GM21717 (cell line): ENCODE results near the gene CORIN.

Source experiments
- ATAC-seq: cut with Tn5 transposase; IDR thresholded peaks from one replicate; pipeline ENCODE4 v1.9.1; 2021; ENCODE audit warnings: mild to moderate bottlenecking, moderate library complexity; ENCODE audit not compliant: unreplicated experiment

CORIN gene

DNA sequence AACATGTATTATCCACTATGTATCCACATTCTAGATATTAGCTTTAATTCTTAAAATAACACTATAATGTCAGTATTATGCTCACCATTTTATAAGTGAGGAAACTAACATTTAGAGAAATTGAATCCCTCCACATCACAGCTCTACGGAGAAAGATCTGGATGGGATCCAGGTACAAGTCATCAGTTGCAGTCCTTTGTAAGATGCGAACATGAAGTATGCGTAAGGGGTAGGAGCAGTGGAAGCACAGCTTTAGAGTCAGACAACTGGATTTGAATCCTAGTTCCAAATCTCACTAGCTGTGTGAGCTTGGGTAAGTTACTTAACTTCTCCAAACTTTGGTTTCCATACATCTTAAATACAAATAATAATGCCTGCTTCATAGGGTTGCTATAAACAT, 190.3 kb downstream of the CORIN start:
- ATAC-seq, result no peak

DNA sequence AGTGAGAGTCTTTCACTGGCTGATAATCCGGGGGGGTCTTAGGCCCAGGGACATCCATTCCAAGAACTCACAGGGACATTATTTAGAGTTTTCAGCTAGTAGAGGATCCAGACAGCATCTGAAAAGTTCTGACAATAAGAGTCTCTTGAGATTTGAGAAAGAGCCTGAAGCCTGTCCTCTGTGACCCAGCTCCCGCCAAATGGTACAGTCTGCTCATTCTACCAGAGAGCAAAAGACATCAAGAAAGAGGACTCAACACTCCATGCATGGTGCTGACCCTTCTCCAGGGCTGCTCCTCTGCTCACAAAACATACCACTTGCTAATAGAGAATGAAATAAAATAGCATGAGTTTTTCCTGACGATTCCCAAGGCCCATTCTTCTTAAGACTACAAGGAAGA, 190.8 kb downstream of the CORIN start:
- no peak for ATAC-seq

DNA sequence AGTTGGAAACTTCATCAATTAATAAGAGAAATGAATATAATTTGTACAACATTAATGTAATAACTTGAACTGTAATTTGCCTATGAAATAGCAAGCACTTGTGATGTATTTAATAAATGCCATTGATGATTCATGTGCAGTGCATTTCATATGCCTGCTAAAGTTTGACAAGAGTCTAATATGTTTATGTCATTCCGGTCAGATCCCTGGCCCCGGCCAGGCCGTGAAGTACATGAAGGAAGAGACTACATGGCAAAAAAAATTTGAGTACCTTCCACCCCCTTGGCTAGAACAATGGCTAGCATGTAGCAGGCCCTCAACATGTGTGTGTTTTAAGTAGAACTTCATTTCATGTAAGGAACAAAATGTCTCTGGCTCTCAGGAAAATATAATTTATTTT, 191.5 kb downstream of the CORIN start:
- ATAC-seq, result no peak

DNA sequence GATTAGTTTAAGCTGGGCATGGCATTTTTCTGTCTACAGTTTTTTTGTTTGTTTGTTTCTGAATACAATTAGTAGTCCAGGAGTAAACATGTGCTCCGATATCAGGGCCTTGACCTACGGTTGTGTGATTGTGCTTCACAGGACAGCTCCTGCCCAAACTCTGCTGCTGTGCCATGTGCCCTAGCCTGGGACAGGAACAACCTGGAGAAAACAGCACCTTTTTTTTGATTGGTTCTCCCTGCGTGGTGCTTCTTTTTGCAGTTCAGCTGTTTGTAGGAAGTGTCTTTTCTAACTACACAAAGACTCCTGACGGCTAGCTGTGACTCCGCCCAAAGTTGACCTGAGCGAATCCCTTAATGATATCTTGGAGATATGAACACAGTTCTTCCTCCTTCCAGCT, 194.0 kb downstream of the CORIN start:
- no peak for ATAC-seq

DNA sequence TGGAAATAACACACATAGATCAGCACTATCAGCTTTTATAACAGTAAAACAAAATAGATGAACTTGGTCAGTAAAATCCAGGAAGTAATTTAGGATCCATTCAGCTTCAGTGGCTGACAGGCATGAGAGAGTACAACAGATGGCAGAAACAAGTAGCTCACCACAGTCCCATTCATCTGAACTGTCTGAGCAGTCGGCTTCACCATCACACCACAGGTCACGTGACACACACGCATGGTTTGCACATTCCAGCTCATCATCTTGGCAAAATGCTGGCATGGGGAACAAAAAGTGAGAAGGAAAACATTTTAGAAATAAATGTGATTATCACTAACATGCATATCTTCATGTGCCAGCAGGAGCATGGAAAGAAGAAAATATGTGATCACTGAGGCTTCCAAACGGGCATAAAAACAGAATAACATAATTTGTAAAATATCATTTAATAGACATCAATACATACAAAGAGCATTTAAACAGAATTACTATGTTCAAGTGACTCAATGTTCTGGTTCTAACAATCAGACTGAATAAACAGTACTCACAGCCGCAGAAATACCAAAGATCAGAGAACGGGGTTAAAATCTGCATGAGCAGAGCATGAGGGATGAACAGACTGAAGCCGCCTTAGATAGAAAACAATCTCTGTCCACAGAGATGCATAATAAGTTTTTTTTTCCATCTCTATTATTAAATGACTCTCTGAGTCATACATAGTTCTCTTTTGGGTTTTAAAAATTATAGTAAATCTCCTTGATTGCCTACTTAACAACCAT, 194.7 kb downstream of the CORIN start:
- ATAC-seq, result no peak

DNA sequence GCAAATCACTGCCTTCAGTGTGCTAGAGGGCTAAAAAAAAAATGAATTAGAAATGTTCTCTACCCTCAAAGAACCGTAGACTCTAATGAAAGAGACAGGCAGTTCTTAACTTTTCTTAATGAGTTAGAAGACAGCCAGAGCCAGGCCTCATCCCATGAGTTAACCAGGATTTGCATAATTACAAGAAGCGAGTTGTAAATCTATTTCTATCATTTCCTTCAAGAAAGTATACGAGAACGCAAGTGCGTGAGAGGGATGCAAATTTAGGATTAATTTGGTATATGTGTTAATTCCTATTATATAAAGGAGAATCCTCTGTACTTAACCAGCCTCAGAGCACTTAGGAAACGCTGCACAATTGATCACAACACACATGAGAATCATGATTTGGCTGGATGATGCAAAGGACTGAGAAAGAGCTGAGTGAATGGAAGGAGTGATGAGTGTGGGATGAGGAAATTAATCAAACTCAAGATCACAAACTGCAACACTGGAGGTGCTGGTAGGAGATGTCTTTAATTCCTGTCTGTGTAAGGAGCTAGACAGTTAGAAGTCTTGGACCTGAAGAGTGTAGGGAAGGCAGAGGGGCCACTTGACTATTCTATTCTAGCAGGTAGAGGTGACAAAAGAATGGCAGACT, 195.6 kb downstream of the CORIN start:
- ATAC-seq, result no peak

DNA sequence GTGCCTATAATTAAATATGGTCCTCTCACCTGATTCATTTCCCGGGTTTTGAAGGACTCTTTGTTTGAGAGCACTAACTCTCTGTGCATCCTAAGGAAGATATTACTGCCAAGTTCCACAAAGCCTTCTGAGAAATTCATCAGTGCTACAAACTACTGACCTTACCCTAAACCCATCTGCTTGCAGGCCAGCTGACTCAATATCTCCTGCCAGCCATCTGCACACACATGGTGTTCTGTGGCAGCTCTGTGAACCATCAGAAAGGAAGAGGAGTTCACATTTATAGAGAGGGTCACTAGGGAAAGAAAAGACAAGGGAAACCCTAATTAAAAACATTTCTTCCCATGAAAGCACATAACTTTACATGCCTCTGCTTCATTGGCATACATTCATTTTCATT, 196.1 kb downstream of the CORIN start:
- ATAC-seq, result no peak

DNA sequence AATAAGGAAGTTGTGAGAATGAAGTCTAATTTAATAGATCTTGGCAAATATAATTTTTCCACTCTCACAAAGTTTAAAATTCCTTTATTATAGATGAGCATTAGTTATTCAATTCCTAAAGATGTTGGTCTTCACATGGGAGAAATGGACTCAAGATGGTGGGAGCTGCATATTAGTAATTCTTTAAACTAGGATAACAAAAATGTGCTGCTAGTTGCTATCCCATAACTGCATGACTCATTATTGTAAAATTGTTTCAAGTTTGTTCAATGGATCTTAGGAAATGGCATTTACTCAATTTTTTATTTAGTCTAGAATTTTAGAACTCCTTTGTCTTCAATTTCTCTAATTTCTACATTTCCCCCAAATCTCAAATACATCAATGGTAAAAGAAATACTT, 197.0 kb downstream of the CORIN start:
- no peak for ATAC-seq

DNA sequence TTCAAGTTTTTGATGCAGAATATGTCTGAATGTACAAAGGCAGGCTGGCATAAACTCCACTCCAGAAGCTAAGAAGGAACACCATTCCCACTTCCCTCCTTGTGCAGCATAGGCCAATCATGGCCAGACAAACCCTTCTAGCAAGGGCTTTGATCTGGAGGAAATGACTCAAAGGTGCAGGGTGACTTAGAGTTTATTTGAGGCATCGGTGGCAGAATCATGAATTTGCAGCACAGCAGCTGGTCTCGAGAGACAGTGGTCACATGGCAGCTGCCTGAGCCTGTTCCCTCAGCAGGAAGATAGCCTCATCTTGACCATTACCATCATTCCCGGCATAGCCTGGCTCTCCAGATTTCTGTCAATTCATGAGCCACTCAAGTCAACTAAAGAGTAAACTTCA, 198.3 kb downstream of the CORIN start:
- no peak for ATAC-seq

DNA sequence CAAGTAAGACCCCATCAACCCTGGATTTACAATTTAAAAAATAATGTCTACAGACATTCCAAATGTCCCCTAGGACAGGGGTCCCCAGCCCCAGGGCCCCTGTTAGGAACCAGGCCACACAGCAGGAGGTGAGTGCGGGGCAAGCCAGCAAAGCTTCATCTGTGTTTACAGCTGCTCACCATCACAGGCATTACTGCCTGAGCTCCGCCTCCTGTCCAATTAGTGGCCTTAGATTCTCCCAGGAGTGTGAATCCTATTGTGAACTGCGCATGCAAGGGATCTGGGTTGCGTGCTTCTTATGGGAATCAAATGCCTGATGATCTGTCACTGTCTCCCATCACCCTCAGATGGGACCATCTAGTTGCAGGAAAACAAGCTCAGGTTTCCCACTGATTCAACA, 206.7 kb downstream of the CORIN start:
- no peak for ATAC-seq

DNA sequence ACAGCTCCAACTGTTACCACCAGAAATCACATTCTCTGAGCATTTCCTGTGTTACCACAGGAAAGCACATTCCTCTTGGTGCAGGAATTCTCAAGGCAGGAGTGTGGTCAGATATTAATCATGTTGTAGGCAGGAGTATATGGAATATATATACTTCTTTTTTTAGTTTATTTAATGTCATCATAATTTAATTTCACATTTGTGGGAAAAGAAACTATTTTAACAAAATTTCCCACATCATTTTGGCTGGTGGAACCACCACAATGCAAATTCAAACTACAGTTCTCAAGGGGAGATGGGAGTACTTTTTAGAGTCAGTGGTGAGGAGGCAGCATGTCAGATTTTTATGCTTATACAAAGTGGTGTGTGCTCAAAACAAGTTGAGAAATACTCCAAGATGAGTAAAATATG, 213.8 kb downstream of the CORIN start:
- ATAC-seq, result no peak

DNA sequence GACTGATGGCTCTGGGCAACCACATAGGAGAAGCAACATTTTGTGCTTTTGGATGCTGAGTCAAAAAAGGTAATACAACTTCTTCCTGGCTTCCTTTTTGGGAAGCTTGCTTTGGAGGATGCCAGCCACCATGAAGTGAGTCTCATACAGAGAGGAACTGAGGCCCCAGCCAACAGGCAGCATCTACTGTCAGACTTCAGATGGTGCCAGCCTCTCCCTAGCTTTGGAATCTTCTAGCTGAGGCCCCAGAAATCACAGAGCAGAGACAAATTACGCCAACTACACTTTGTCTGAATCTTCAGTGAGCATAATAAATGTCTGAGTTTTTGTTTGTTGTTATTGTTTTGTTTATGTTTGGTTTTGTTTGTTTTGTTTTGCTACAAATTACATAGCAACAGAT, 216.7 kb downstream of the CORIN start:
- no peak for ATAC-seq

DNA sequence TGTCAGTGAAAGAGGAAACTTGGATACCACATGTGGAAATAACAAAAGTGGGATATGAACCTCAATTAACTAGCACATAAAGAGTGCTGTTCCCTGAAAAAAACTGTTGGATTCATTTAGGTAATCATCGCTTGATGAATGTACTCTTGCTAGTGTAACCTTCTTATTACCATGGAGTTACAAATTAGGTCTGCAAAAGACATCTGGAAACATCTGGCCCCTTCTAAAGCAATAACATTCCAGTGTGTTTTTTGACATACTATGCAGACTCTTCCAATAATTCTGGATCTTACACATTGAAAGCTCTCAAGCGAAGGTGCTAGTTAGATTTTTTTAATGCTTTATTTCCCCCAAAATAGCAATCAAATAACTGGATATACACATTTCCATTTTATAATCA, 218.2 kb downstream of the CORIN start:
- no peak for ATAC-seq

DNA sequence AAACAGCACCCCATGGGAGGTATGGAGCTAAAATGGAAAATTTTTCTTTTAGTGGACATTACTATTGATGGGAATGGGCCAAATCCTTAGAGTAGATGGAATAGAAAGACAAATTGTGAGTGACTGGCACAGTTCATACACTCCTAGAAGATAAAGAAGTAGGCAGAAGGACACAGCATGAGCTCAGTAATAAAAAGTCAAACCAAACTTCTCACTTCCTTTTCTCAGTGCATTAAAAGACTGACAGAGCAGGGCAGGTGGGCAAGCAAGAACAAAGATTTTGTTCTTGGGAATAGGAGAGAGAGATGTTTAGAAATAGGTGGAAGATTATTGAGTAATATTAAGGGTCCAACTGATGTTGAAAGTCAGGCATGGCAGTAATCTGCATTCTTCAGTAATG, 220.3 kb downstream of the CORIN start:
- ATAC-seq, result peak; percentile 59

DNA sequence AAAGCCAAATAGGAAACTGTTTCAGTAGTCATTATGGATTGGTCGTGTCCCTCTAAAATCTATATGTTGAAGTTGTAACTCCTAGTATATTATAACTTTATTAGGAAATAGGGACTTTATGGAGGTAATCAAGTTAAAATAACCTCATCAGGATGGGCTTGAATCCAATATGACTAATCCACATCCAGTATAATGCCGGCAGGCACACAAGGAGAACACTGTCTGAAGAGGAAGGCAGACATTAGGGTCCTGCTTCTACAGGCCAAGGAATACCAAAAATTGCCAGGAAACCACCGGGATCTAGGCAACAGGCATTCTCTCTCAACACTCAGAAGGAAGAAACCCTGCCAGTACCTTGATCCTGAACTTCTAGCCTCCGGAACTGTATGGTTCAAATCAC, 222.5 kb downstream of the CORIN start:
- no peak for ATAC-seq

DNA sequence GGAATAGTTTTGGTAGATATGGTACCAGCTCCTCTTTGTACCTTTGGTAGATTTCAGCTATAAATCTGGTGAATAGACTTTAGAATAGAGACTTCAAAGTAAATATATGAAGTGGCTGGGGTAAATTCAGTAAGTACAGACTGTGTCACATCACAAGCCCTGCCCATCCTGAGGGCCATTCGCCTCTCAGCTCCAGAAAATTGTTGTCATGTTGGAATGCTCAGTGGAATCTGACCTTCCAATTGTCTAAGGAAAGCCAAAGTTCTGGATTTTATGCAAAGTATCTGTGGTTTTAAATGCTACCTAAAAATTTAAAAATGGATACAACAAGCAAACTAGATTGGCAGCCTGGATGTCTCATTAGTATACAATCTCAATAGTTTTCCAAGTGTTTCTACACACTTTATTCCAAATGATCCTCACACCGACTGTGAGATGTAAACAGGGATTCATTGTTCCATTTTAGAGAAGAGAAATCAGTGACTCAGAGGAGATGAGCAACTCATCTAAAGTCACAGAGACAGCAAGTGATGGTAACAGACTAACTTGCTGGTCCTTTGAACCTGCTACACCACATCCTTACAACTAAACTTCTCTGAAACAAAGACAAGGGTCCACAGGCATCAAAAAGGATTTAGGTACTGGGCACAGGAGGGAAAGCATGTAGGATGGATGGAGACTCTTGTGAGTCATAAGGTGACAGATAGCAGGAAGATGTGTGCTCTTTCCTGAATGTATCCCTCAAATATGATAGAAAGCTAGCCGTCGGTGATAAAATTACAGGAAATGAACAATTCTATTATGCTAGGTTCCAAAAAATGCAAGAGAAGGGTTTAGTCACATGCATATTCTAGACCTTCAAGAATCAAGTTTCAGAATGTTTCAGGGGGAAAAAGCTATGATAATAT, 225.5 kb downstream of the CORIN start:
- ATAC-seq, result no peak

DNA sequence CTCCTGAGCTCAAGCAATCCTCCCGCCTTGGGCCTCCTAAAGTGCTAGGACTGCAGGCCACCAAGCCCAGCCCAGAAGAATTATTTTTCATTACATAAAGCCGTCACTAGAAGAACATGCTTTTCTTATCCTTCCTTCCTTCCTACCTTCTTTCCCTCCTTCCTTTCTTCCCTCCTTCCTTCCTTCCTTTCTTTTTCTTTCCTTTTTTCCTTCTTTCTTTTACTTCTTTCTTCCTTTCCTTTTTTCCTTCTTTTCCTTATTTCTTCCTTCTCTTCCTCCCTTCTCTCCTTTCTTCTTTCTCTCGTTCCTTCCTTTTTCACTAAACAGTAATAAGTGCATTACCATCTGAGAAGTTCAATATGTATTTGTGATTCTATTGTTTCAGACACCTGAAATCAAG, 231.4 kb downstream of the CORIN start:
- ATAC-seq, result no peak

DNA sequence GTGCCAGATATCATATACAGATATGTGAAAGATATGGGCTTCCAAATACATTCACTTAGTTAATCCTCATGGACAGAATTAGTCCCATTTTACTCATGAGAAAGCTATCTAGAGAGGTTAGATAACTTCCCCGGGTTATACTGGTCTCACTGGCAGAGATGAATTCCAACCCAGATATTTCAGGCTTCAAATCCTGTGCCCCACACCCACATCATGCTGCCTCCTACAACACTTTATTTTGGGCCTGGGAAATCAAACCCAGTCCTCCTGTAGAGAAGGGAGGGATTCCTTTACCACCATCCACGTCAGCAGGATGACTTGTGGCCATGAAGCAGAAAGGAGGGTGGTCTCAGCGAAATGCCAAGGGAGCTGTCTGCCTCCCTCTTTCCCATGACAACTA, 239.0 kb downstream of the CORIN start:
- ATAC-seq, result no peak

DNA sequence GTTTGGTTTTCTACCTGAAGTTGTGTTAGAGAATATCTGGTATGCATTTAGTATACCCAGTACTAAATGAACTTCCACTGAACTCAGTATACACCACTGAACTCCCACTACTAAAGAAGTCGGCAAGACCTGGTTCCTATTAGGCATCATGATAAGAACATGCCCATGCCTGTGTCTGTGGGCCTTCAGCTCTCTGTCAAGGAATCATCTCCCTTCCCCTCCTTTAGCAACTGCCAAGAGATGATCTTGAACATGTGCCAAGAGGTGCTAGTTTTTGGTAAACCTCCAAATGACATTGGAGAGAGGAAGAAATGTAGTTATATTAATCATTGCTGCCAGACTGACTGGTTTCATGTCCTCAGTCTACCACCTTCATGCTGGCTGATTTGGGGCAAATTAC, 239.5 kb downstream of the CORIN start:
- ATAC-seq, result no peak

DNA sequence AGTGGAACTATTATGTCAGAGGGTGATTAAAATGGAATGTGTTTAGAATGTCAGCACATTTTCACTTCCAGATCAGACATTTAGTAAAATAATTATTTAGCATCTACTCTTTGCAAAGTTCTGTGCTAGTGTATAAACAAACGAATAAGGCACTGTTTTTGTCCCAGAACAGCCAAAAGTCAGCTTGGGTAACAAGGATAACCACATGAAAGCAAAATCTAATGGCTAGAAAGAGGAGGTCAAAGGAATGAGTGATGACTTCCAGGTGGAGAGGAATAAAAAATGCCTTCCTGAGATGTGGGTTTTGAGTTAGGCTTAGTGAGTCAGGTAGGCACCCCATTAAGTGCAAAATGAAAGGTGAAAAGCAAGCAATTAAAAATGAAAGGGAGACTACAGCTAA, 240.2 kb downstream of the CORIN start:
- no peak for ATAC-seq

DNA sequence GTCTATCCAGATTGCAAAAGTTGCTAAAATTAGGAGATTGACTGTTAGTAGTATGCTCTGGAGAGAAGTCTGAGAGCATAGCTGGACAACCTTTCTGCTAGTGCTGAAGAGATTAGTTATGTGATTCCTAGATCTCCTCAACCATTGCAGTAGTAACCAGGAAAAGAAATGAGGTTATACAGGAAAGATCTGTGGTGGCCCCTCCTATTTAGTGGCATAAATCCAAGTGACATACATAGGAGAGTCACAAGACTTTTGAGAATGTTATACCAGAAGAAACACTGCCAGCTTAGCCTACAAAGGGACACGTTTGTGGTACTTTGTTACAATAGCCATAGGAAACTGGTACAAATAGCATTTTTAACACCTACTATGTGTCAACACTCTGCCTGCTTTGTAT, 247.5 kb downstream of the CORIN start:
- no peak for ATAC-seq

DNA sequence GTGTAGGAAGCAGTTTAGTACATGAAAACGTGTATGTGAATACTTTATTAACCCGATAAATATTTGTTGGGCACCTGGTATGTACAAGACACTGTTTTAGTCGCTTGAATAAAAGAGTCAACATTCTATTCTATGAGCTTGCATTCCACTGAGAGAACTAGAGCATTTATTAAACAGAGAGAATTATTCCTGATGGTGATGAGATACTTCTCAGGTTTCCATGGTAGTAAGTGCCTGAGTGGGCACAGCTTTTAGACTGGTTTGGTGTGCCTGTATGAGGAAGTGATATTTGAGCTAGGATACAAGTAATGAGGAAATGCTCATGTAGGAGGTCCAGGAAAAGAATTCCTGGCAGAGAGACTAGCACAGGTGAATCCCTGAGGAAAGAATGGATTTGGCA, 258.6 kb downstream of the CORIN start:
- ATAC-seq, result no peak
